Activated CD8-positive, alpha-beta T cell treated with anti-CD3 and anti-CD28 coated beads for 36 hours (primary cell): ENCODE results near the gene KANK3. TPM values are rescaled to one million over a fixed set of nuclear protein-coding genes. Genes with fewer than 3 reads are reported as not detected.

Experiments used
- ATAC-seq: fragments of 200-7000 bp; cut with Tn5 transposase; one replicate; pipeline ENCODE4 v1.10.0; 2021; ENCODE audit warnings: mild to moderate bottlenecking, moderate library complexity
- CTCF ChIA-PET: fragments of 350-600 bp; sonication (Branson Sonifier 250); formaldehyde crosslinking; loops from one replicate; lab custom pipeline; 2021; ENCODE audit warnings: antibody characterized with exemption; lab: Charles Lee
- POLR2A ChIA-PET: fragments of 350-600 bp; sonication (Branson Sonifier 250); formaldehyde crosslinking; loops from one replicate; lab custom pipeline; 2021; ENCODE audit warnings: antibody characterized with exemption; lab: Charles Lee
- DNase-seq: peaks from one replicate; pipeline ENCODE4 v3.0.0-alpha.2; 2020
- H3K27ac Mint-ChIP-seq: one replicate; pipeline ENCODE4 v1.8.0; 2021; ENCODE audit warnings: mild to moderate bottlenecking, mixed read lengths
- H3K27me3 Mint-ChIP-seq: one replicate; pipeline ENCODE4 v1.8.0; 2021; ENCODE audit warnings: mixed read lengths
- H3K36me3 Mint-ChIP-seq: one replicate; pipeline ENCODE4 v1.8.0; 2021; ENCODE audit warnings: low read depth, mixed read lengths
- H3K4me1 Mint-ChIP-seq: one replicate; pipeline ENCODE4 v1.8.0; 2021; ENCODE audit warnings: low read depth, mixed read lengths
- H3K4me3 Mint-ChIP-seq: one replicate; pipeline ENCODE4 v1.8.0; 2021; ENCODE audit warnings: mild to moderate bottlenecking, moderate library complexity, mixed read lengths
- H3K9me3 Mint-ChIP-seq: one replicate; pipeline ENCODE4 v1.8.0; 2021; ENCODE audit warnings: mixed read lengths
- intact Hi-C: fragments of 100-400 bp; cut with micrococcal nuclease; formaldehyde crosslinking; loops from one replicate; pipeline ENCODE4 v1.10.0; 2022
- total RNA-seq, 2 experiments: library from RNA; stranded (reverse); gene quantifications; one replicate each; pipeline ENCODE4 v1.2.3, GENCODE V29; 2021
- TF ChIP-seq, protein P1 (sequence below): fragments of 200-600 bp; IDR thresholded peaks from one replicate; pipeline ENCODE4 v1.8.0; 2022; ENCODE audit warnings: antibody characterized with exemption, mild to moderate bottlenecking

KANK3 gene
- total RNA-seq, 2 experiments from 2014 or later: 3.6 TPM

DNA sequence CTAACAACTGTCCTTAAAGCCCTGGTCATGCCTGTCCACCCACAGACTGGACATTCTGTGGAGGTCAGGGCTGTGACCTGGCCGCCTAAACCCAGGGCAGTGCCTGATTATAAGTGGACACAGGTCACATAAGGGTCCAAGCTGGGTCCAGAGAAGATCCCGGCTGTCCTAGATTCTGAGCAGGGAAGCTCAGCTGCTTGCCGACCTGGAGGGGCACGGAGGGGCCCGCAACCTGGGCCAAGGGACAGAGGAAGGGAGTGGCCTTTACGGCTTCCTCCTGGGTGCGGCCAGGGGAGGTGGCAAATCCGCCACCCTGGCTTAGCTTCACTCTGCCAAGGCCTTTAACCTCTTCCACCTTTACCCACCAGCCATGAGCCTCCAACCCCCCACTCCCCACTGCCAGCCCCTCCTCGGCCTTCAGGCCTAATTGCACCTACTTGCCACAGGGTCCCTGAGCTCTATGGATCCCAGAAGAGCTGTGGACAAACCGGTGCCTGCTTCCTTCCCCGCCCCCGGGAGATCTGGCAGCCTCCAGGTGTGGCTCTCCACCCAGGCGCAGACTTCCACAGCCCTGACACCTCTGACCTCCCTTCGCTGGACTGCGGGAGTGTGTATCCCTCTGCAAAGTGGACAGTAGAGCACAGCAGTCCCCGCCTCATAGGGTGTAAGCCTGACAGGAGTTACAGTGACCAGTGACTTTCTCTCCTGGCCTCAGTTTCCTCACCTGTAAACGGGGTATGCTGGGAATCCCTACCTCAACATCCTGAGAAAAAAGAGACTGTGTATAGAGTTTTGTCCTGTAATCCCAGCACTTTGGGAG, 36.6 kb downstream of the KANK3 start:
- POLR2A ChIA-PET: interaction anchor here (0.8 to 2.8 kb wide), 4 partner anchors 10 to 17 kb away, joined by 3 to 16 read pairs (median 4); partner anchors contain the start of genes NDUFA7 and RPS28
- Mint-ChIP-seq H3K27me3 (no peaks in the 10 kb centered on the region), H3K4me1 (peaks cover 34% of the 10 kb centered on the region), H3K27ac (peak overlapping the region; percentile 96), H3K36me3 (peaks cover 33% of the 10 kb centered on the region), H3K9me3 (no peaks in the 10 kb centered on the region), H3K4me3 (peak overlapping the region; percentile 99)
- TF ChIP-seq, protein P1, sequence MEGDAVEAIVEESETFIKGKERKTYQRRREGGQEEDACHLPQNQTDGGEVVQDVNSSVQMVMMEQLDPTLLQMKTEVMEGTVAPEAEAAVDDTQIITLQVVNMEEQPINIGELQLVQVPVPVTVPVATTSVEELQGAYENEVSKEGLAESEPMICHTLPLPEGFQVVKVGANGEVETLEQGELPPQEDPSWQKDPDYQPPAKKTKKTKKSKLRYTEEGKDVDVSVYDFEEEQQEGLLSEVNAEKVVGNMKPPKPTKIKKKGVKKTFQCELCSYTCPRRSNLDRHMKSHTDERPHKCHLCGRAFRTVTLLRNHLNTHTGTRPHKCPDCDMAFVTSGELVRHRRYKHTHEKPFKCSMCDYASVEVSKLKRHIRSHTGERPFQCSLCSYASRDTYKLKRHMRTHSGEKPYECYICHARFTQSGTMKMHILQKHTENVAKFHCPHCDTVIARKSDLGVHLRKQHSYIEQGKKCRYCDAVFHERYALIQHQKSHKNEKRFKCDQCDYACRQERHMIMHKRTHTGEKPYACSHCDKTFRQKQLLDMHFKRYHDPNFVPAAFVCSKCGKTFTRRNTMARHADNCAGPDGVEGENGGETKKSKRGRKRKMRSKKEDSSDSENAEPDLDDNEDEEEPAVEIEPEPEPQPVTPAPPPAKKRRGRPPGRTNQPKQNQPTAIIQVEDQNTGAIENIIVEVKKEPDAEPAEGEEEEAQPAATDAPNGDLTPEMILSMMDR: no peak
- no peak for ATAC-seq
- CTCF ChIA-PET: no interaction called here
- intact Hi-C loops: loop anchor here (5.0 kb wide), 1 partner anchor 39 kb away; no protein-coding TSS in a partner anchor
- no peak for DNase-seq

DNA sequence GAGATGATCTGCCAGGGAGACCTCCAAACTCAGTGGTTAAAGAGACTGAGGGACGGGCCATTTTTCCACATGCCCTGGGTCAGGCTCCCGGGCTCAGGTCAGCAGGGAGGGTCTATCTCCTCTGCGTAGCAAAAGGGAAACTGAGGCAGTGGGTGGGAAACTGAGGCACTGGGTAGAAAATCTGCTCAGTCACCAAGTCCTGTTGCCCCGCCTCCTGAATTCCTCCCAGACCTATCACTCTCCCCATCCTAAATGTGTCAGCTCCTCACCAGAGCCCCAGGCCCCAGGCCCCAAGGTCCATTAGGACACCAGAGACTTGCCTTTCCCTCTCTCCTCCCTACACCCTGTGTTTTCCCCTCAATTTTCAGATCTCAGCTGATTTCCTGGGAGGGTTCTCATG, 37.3 kb downstream of the KANK3 start:
- Mint-ChIP-seq H3K4me1 (peaks cover 34% of the 10 kb centered on the region), H3K4me3 (peak overlapping the region; percentile 99), H3K27ac (peak overlapping the region; percentile 96), H3K9me3 (no peaks in the 10 kb centered on the region), H3K27me3 (no peaks in the 10 kb centered on the region), H3K36me3 (peaks cover 30% of the 10 kb centered on the region)
- ATAC-seq: no peak
- ChIA-PET POLR2A (interaction anchor here (1.5 kb wide), 1 partner anchor 18 kb away, joined by 4 read pairs; no protein-coding TSS in a partner anchor), CTCF (interaction anchor here (1.2 kb wide), 1 partner anchor 36 kb away, joined by 3 read pairs; no protein-coding TSS in a partner anchor)
- no peak for DNase-seq
- TF ChIP-seq, protein P1: no peak
- intact Hi-C loops: loop anchor here (5.0 kb wide), 1 partner anchor 38 kb away; no protein-coding TSS in a partner anchor

DNA sequence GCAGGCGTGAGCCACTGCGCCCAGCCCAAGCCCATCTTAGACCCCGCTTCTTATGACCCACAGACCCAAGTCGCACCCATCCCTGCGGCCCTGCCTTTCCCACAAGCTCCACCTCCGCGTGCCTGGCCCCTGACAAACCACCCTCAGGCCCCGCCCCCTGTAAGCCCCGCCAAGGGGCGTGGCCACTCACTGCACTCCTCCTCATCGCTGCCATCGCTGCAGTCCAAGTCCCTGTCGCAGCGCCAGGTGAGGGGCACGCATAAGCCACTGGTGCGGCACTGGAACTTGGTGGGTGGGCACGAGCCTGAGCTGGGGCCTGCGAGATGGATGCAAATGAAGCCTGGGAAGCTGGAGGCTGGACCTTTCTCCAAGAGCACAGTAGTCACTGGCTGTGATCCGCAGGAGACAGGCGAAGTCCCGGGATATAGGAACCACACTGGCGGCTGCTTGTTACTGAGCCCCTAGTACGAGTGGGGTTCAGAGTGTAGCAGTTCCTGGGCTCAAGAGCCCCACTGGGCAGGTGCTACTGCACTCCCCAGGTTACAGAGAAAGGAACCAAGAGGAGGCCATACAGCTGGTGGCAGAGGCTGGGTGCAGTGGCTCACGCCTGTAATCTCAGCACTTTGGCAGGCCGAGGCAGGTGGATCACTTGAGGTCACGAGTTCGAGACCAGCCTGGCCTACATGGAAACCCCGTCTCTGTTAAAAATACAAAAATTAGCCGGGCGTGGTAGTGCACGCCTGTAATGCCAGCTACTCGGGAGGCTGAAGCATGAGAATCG, 38.0 kb downstream of the KANK3 start:
- intact Hi-C loops: loop anchor here (5.0 kb wide), 1 partner anchor 38 kb away; no protein-coding TSS in a partner anchor
- TF ChIP-seq, protein P1: no peak
- DNase-seq (peak; percentile 50), ATAC-seq (no peak)
- Mint-ChIP-seq H3K4me1 (peaks cover 34% of the 10 kb centered on the region), H3K9me3 (no peaks in the 10 kb centered on the region), H3K36me3 (peaks cover 25% of the 10 kb centered on the region), H3K27ac (no peak overlapping the region), H3K27me3 (no peaks in the 10 kb centered on the region), H3K4me3 (no peak overlapping the region)
- CTCF ChIA-PET: interaction anchor here (1.2 kb wide), 1 partner anchor 36 kb away, joined by 3 read pairs; no protein-coding TSS in a partner anchor
- POLR2A ChIA-PET: interaction anchor here (0.6 to 1.5 kb wide), 4 partner anchors 8 to 254 kb away, joined by 3 to 4 read pairs (median 4); no protein-coding TSS in a partner anchor

DNA sequence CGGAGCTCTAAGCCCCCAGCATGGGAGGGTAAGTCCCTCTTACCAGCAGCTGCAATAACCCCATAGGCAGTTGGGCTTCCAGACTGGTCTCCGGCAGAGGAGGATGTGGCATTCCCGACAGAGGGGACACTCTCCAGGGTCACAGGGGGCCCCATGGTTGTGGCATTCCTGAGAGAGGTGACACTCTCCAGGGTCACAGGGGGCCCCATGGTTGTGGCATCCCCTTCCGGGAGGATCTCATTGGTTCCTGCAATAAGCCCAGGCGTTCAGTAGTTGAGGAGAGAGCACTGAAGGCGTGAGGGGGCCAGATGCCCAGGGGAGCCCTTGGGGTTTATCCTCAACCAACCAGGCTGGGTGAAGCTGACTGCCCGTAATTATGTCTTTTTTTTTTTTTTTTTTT, 40.3 kb downstream of the KANK3 start:
- ATAC-seq (no peak), DNase-seq (no peak)
- Mint-ChIP-seq H3K27me3 (no peaks in the 10 kb centered on the region), H3K9me3 (no peaks in the 10 kb centered on the region), H3K4me3 (no peak overlapping the region), H3K4me1 (peaks cover 21% of the 10 kb centered on the region), H3K27ac (no peak overlapping the region), H3K36me3 (peaks cover 21% of the 10 kb centered on the region)
- TF ChIP-seq, protein P1: no peak
- POLR2A ChIA-PET: interaction anchor here (0.8 to 1.8 kb wide), 2 partner anchors 18 to 21 kb away, joined by 4 read pairs; no protein-coding TSS in a partner anchor
- CTCF ChIA-PET: interaction anchor here (1.5 kb wide), 1 partner anchor 14 kb away, joined by 4 read pairs; no protein-coding TSS in a partner anchor
- intact Hi-C loops: no loop called here
